ENCODE data around the gene HOTAIR.

The HOTAIR gene

GRCh38 chr12:53973236-53974042, 1.3 kb downstream of the HOTAIR start:
- Histone ChIP-seq H3K4me3 (ENCODE audit: low read length) (no peak overlapping the region), H3K9ac (ENCODE audit: low read length) (no peak overlapping the region), H3F3A (ENCODE audit: insufficient read depth, low read length) (peaks cover 4% of the 10 kb centered on the region; the same call in 1 of the 2 replicates), H3K27me3 (replicated peaks; ENCODE audit: insufficient read depth, low read length) (peaks cover 96% of the 10 kb centered on the region), H3K79me2 (ENCODE audit: low read length) (no peaks in the 10 kb centered on the region), H3K27ac (ENCODE audit: low read length) (no peak overlapping the region), H2AFZ (ENCODE audit: low read length) (no peak overlapping the region), H3K9me2 (replicated peaks; ENCODE audit: insufficient read depth, low read length) (no peaks in the 10 kb centered on the region), H4K20me1 (ENCODE audit: insufficient read depth, low read length) (no peaks in the 10 kb centered on the region; the same call in 1 of the 2 replicates), H3K4me2 (ENCODE audit: low read depth, low read length) (no peak overlapping the region), H3K36me3 (replicated peaks; ENCODE audit: insufficient read depth, low read length) (no peaks in the 10 kb centered on the region), H3K9me3 (replicated peaks; ENCODE audit: insufficient read depth, low read length) (no peaks in the 10 kb centered on the region), H3K4me1 (ENCODE audit: low read length) (peaks cover 5% of the 10 kb centered on the region; the same call in 1 of the 2 replicates)
- no peak for TF ChIP-seq CTCF (IDR thresholded peaks at IDR 0.05; ENCODE audit: low read length)
- no peak for TF ChIP-seq EZH2phosphoT487 (IDR thresholded peaks at IDR 0.05; ENCODE audit: low read length)
- no peak for TF ChIP-seq EZH2 (optimal IDR thresholded peaks at IDR 0.05; ENCODE audit: low read depth, low read length)
- DNase-seq, result no peak

GRCh38 chr12:53972722-53973235, 2.0 kb downstream of the HOTAIR start, which contains the start of gene HOXC11:
Gene HOXC11 (plus strand): TSS chr12:53973126. CDS start chr12:53973242, 116 bp downstream.
- Histone ChIP-seq H3K9me3 (replicated peaks; ENCODE audit: insufficient read depth, low read length) (no peaks in the 10 kb centered on the region), H3K27ac (ENCODE audit: low read length) (no peak within 1 kb of the TSS), H3K36me3 (replicated peaks; ENCODE audit: insufficient read depth, low read length) (no peaks in the 10 kb centered on the region), H3K4me3 (ENCODE audit: low read length) (no peak within 1 kb of the TSS), H3F3A (ENCODE audit: insufficient read depth, low read length) (peaks cover 4% of the 10 kb centered on the region; the same call in 1 of the 2 replicates), H3K4me2 (ENCODE audit: low read depth, low read length) (no peak within 1 kb of the TSS), H3K9me2 (replicated peaks; ENCODE audit: insufficient read depth, low read length) (no peaks in the 10 kb centered on the region), H3K4me1 (ENCODE audit: low read length) (peaks cover 1% of the 10 kb centered on the region; the same call in 1 of the 2 replicates), H3K9ac (ENCODE audit: low read length) (no peak within 1 kb of the TSS), H4K20me1 (ENCODE audit: insufficient read depth, low read length) (no peaks in the 10 kb centered on the region; the same call in 1 of the 2 replicates), H3K27me3 (replicated peaks; ENCODE audit: insufficient read depth, low read length) (peaks cover 97% of the 10 kb centered on the region), H2AFZ (ENCODE audit: low read length) (no peak within 1 kb of the TSS), H3K79me2 (ENCODE audit: low read length) (no peaks in the 10 kb centered on the region)
- DNase-seq, result no peak
- TF ChIP-seq CTCF (IDR thresholded peaks at IDR 0.05; ENCODE audit: low read length) (no peak), EZH2 (optimal IDR thresholded peaks at IDR 0.05; ENCODE audit: low read depth, low read length) (no peak), EZH2phosphoT487 (IDR thresholded peaks at IDR 0.05; ENCODE audit: low read length) (no peak)

- Histone ChIP-seq H3K79me2 (ENCODE audit: low read length) (no peaks in the 10 kb centered on the region), H3K27ac (ENCODE audit: low read length) (no peak overlapping the region), H3K4me1 (ENCODE audit: low read length) (no peaks in the 10 kb centered on the region), H3K27me3 (replicated peaks; ENCODE audit: insufficient read depth, low read length) (peaks cover 97% of the 10 kb centered on the region), H3K4me3 (ENCODE audit: low read length) (no peak overlapping the region), H3K9me3 (replicated peaks; ENCODE audit: insufficient read depth, low read length) (no peaks in the 10 kb centered on the region), H2AFZ (ENCODE audit: low read length) (no peak overlapping the region), H4K20me1 (ENCODE audit: insufficient read depth, low read length) (no peaks in the 10 kb centered on the region; the same call in 1 of the 2 replicates), H3K4me2 (ENCODE audit: low read depth, low read length) (no peak overlapping the region), H3K9ac (ENCODE audit: low read length) (no peak overlapping the region), H3K9me2 (replicated peaks; ENCODE audit: insufficient read depth, low read length) (no peaks in the 10 kb centered on the region), H3K36me3 (replicated peaks; ENCODE audit: insufficient read depth, low read length) (no peaks in the 10 kb centered on the region), H3F3A (ENCODE audit: insufficient read depth, low read length) (peaks cover 4% of the 10 kb centered on the region; the same call in 1 of the 2 replicates)
- no peak for TF ChIP-seq EZH2 (optimal IDR thresholded peaks at IDR 0.05; ENCODE audit: low read depth, low read length)
- no peak for TF ChIP-seq EZH2phosphoT487 (IDR thresholded peaks at IDR 0.05; ENCODE audit: low read length)
- TF ChIP-seq CTCF (IDR thresholded peaks at IDR 0.05; ENCODE audit: low read length), result no peak
- no peak for DNase-seq
Measured at GRCh38 chr12:53972152-53972702, 2.5 kb downstream of the HOTAIR start.

Data from MM.1S (cell line).